GM06990 (cell line): ENCODE data around the gene ZNG1F.
A peak's percentile ranks its signal among the peaks of the same experiment; 100 is the strongest.
"Not testable (repeated sequence)": the region's sequence is repeated elsewhere in the genome, so short reads cannot be mapped to it uniquely, and the experiment has no call there.

Experiments used
- DNase-seq: peaks from one replicate; pipeline ENCODE4 v3.0.0-alpha.2; 2011; ENCODE audit not compliant: insufficient read length; ENCODE audit errors: extremely low read depth
- H3K27me3 ChIP-seq: replicated peaks from 2 replicates; pipeline ENCODE4 v1.6.0; 2011; ENCODE audit warnings: low read length; ENCODE audit not compliant: control insufficient read depth, insufficient read depth
- H3K36me3 ChIP-seq: 2 replicates; pipeline ENCODE4 v1.5.1; 2011; ENCODE audit warnings: low read length; ENCODE audit not compliant: control insufficient read depth, insufficient read depth
- H3K4me3 ChIP-seq: replicated peaks from 2 replicates; pipeline ENCODE4 v1.5.1; 2011; ENCODE audit warnings: low read depth, mild to moderate bottlenecking, control low read depth, low read length
- TF ChIP-seq, protein P1 (sequence below): IDR thresholded peaks from 2 replicates; pipeline ENCODE4 v1.5.1; 2011; ENCODE audit warnings: low read length, control low read depth, mild to moderate bottlenecking, inconsistent platforms; ENCODE audit not compliant: insufficient read depth, poor library complexity, severe bottlenecking

Gene ZNG1F

DNA sequence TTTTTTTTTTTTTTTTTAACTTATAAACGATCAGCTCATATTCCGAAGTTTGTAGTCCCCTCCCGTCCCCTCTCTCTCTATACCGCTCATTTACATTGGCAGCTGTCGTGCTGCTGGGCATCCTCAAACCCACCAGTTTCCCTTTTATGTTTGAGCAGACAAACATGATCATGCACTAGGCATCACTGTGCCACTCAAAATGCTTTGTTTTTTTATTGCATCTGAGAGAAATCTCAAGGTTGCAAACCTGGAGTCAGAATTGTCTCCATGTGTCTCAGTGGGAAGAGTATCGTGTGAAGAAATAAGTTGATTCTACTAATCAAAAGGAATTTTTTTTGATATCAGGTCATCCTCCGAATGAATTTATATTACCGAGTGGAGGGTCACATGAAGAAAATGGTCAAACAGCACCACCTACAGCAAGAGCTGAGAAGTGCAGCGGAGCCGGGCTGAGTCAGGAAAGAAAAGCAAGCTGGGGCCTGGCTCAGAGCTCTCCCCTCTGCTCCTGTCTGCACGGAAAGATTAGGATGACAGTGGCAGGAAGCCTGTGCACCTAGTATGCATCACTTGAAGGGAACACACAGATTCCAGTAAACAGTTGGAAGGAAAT lies 100.6 kb downstream of the ZNG1F start:
- TF ChIP-seq, protein P1, sequence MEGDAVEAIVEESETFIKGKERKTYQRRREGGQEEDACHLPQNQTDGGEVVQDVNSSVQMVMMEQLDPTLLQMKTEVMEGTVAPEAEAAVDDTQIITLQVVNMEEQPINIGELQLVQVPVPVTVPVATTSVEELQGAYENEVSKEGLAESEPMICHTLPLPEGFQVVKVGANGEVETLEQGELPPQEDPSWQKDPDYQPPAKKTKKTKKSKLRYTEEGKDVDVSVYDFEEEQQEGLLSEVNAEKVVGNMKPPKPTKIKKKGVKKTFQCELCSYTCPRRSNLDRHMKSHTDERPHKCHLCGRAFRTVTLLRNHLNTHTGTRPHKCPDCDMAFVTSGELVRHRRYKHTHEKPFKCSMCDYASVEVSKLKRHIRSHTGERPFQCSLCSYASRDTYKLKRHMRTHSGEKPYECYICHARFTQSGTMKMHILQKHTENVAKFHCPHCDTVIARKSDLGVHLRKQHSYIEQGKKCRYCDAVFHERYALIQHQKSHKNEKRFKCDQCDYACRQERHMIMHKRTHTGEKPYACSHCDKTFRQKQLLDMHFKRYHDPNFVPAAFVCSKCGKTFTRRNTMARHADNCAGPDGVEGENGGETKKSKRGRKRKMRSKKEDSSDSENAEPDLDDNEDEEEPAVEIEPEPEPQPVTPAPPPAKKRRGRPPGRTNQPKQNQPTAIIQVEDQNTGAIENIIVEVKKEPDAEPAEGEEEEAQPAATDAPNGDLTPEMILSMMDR, result peak; percentile 28
- not testable (repeated sequence) for H3K4me3 ChIP-seq, H3K36me3 ChIP-seq, DNase-seq, H3K27me3 ChIP-seq

DNA sequence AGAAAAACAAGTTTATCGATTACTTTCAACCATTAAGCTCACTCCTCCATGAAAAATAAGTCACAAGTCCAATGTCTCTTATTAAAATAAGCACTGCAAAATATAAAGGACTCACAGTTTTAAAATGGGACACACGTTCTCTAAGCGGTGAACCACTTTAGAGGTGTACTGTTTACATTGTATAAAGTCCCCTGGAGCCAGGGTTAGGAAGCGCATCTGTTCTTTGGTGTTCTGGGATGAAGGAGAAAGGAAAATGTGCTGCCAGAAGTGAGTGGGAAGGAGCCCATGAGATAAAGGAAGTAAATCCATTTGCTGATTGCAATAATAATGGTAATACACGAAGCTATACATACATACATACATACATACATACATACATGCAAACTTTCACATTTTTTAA lies 101.2 kb downstream of the ZNG1F start:
- not testable (repeated sequence) for H3K4me3 ChIP-seq, H3K27me3 ChIP-seq, DNase-seq, H3K36me3 ChIP-seq

DNA sequence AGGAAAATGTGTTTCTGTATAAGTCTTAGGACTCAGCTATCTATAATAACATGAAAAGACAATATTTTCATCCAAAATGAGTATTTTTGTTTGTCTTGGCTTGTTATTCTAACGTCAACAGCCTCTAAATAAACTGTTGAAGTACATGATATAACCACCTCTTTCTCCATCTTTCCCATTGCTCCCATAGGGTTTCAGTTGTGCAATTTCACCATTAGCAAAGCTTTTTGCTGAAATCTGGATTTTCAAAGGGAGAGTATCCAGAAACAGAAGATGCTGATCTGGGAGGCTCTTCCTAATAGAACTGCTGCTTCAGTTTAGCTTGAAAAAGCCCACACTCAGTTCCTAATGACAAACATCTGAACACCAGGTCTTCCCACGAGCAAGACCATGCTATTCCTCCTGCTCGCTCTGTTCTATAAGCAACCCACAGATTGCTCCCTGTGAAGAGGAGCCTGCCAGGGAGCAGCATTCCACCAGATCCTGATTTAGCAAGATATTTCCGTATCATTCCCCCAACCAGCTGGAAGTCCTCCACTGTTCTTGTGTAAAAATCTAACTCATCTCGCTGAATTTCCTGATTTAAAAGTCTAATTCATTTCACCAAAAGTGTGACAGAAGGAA lies 101.8 kb downstream of the ZNG1F start:
- H3K4me3 ChIP-seq, DNase-seq, H3K27me3 ChIP-seq, H3K36me3 ChIP-seq: not testable (repeated sequence)

DNA sequence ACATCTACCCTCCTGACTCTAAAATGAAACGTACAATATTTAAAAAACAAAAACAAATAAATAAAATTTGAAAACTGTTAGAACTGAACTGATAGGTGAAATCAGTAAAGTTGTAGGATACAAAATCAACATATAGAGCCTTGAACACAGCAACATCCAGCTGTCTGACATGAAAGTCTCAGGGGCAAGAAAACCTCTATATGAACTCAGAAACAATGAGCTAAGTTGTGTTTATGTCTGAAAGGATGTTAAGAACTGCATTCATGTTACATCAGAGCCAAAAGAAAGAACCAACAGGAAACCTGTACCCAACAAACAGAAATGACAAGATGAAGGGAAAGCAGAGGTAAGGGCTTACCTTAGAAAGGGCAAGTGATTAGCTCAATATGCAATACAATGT lies 102.4 kb downstream of the ZNG1F start:
- H3K36me3 ChIP-seq, H3K27me3 ChIP-seq, H3K4me3 ChIP-seq, DNase-seq: not testable (repeated sequence)

DNA sequence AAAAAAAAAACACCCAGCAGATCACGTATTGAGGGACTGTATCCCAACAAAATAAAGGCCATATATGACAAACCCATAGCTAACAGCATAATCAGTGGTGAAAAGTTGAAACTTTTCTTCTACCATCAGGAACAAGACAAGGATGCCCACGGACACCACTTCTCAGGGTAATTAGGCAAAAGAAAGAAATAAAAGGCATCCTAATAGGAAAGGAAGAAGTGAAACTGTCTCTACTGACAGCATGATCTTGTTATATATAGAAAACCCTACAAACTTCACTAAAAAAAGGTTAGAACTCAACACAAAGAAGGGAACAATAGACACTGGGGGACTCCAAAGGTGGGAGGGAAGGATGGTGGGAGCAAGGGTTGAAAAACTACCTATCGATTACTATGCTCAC lies 102.9 kb downstream of the ZNG1F start:
- not testable (repeated sequence) for DNase-seq, H3K4me3 ChIP-seq, H3K27me3 ChIP-seq, H3K36me3 ChIP-seq

DNA sequence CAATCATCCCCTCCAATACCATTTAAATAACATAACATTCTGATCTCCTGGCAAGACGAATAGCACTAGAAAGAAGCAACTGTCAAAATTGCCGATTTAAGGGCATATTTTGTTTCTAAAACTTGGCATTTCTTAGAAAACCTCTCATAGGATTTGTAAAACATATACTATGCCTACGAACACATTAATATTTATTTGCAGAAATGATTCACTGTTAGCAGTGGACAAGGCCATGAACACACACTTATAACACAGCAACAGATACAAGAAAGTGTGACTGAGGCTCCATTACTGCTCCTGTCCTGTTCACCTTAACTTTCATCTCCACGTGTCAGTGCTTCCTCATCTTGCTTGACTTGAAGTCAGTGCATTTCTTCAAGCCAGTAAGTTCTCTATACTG lies 106.8 kb downstream of the ZNG1F start:
- H3K4me3 ChIP-seq, DNase-seq, H3K27me3 ChIP-seq, H3K36me3 ChIP-seq: not testable (repeated sequence)
